Activated B cell treated with CpG ODN at 0.5 μM for 24 hours (primary cell): ENCODE results near the gene PLPP6. TPM values are rescaled to one million over a fixed set of nuclear protein-coding genes. Genes with fewer than 3 reads are reported as not detected.

ENCODE experiments used
- total RNA-seq: library from RNA; stranded (reverse); gene quantifications from 2 replicates; pipeline ENCODE4 v1.2.3, GENCODE V29; 2022

PLPP6 gene
- total RNA-seq, 1 donor from 2014 or later: 10.2 TPM

Other genes with a start within 250 kb of the PLPP6 start
- gene SLC1A1, start 171.8 kb upstream of the PLPP6 start, total RNA-seq: 1.4 and 2.0 TPM in 2 replicates
- gene SPATA6L, start 4.2 kb downstream of the PLPP6 start, total RNA-seq: 0.53 TPM in 1 of 2 replicates, not detected in the other
- 12.3 and 14.7 TPM in 2 replicates for gene CDC37L1, start 17.3 kb downstream of the PLPP6 start, total RNA-seq
- gene AK3, start 78.9 kb downstream of the PLPP6 start, total RNA-seq: 14.5 and 16.9 TPM in 2 replicates
- gene RCL1, start 130.7 kb downstream of the PLPP6 start, total RNA-seq: 23.9 and 26.0 TPM in 2 replicates